ENCODE data around the gene GNS. TPM values are rescaled to one million over a fixed set of nuclear protein-coding genes. Genes with fewer than 3 reads are reported as not detected.

GNS gene
- polyA plus RNA-seq, 1 donor from 2014 or later, result 39.0 TPM

DNA sequence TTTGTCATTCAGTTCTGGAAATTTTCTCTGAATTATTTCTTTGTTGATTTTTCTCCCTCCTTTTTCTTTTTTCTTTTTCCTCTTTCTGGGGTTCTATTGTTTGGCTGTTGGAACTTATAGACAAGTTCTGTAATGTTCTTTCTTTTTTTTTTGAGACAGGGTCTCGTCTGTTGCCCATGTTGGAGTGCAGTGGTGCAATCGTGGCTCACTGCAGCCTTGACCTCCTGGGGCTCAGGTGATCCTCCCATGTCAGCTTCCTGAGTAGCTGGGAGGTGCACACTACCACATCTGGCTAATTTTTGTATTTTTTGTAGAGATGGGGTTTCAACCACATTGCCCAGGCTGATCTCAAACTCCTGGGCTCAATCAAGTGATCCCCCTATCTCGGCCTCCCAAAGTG lies 35.1 kb upstream of the GNS start:
- TF ChIP-seq EP300 (conservative IDR thresholded peaks at IDR 0.05; ENCODE audit: poor library complexity, severe bottlenecking), result no peak
- TF ChIP-seq TAF1 (IDR thresholded peaks at IDR 0.05; ENCODE audit: low read depth), result no peak
- TF ChIP-seq, protein P1, sequence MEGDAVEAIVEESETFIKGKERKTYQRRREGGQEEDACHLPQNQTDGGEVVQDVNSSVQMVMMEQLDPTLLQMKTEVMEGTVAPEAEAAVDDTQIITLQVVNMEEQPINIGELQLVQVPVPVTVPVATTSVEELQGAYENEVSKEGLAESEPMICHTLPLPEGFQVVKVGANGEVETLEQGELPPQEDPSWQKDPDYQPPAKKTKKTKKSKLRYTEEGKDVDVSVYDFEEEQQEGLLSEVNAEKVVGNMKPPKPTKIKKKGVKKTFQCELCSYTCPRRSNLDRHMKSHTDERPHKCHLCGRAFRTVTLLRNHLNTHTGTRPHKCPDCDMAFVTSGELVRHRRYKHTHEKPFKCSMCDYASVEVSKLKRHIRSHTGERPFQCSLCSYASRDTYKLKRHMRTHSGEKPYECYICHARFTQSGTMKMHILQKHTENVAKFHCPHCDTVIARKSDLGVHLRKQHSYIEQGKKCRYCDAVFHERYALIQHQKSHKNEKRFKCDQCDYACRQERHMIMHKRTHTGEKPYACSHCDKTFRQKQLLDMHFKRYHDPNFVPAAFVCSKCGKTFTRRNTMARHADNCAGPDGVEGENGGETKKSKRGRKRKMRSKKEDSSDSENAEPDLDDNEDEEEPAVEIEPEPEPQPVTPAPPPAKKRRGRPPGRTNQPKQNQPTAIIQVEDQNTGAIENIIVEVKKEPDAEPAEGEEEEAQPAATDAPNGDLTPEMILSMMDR (IDR thresholded peaks at IDR 0.05; ENCODE audit: poor library complexity, severe bottlenecking), result no peak
- no peak for TF ChIP-seq RAD21 (conservative IDR thresholded peaks at IDR 0.05)
- TF ChIP-seq, protein P2, sequence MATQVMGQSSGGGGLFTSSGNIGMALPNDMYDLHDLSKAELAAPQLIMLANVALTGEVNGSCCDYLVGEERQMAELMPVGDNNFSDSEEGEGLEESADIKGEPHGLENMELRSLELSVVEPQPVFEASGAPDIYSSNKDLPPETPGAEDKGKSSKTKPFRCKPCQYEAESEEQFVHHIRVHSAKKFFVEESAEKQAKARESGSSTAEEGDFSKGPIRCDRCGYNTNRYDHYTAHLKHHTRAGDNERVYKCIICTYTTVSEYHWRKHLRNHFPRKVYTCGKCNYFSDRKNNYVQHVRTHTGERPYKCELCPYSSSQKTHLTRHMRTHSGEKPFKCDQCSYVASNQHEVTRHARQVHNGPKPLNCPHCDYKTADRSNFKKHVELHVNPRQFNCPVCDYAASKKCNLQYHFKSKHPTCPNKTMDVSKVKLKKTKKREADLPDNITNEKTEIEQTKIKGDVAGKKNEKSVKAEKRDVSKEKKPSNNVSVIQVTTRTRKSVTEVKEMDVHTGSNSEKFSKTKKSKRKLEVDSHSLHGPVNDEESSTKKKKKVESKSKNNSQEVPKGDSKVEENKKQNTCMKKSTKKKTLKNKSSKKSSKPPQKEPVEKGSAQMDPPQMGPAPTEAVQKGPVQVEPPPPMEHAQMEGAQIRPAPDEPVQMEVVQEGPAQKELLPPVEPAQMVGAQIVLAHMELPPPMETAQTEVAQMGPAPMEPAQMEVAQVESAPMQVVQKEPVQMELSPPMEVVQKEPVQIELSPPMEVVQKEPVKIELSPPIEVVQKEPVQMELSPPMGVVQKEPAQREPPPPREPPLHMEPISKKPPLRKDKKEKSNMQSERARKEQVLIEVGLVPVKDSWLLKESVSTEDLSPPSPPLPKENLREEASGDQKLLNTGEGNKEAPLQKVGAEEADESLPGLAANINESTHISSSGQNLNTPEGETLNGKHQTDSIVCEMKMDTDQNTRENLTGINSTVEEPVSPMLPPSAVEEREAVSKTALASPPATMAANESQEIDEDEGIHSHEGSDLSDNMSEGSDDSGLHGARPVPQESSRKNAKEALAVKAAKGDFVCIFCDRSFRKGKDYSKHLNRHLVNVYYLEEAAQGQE (IDR thresholded peaks at IDR 0.05; ENCODE audit: borderline replicate concordance), result no peak
- no peak for TF ChIP-seq EZH2 (IDR thresholded peaks at IDR 0.05; ENCODE audit: borderline replicate concordance, insufficient read depth, low read length, poor library complexity, severe bottlenecking)
- TF ChIP-seq MXI1 (conservative IDR thresholded peaks at IDR 0.05; ENCODE audit: poor library complexity, severe bottlenecking), result no peak
- TF ChIP-seq POLR2AphosphoS5 (IDR thresholded peaks at IDR 0.05), result no peak
- TF ChIP-seq SMC3 (conservative IDR thresholded peaks at IDR 0.05; ENCODE audit: poor library complexity), result no peak
- H3K36me3 ChIP-seq (ENCODE audit: insufficient read depth, low read length), result no peaks in the 10 kb centered on the region
- no peak overlapping the region for H3K27ac ChIP-seq (ENCODE audit: low read length)
- no peaks in the 10 kb centered on the region for H3K27me3 ChIP-seq (ENCODE audit: insufficient read depth, low read depth, low read length)
- no peaks in the 10 kb centered on the region for H3K9me2 ChIP-seq (ENCODE audit: insufficient read depth, low read length)
- no peak overlapping the region for H3K4me2 ChIP-seq (ENCODE audit: low read length)
- no peak overlapping the region for H3K9ac ChIP-seq (ENCODE audit: low read length)
- H3K79me2 ChIP-seq (replicated peaks; ENCODE audit: insufficient read depth, low read length), result no peaks in the 10 kb centered on the region
- no peaks in the 10 kb centered on the region for H3K9me3 ChIP-seq (ENCODE audit: low read length)
- no peak overlapping the region for H2AFZ ChIP-seq (ENCODE audit: low read depth, low read length)
- no peak overlapping the region for H3K4me3 ChIP-seq (ENCODE audit: low read length)
- no peaks in the 10 kb centered on the region for H3F3A ChIP-seq (ENCODE audit: insufficient read depth, low read length, poor library complexity, severe bottlenecking)
- no peaks in the 10 kb centered on the region for H4K20me1 ChIP-seq (ENCODE audit: insufficient read depth)

DNA sequence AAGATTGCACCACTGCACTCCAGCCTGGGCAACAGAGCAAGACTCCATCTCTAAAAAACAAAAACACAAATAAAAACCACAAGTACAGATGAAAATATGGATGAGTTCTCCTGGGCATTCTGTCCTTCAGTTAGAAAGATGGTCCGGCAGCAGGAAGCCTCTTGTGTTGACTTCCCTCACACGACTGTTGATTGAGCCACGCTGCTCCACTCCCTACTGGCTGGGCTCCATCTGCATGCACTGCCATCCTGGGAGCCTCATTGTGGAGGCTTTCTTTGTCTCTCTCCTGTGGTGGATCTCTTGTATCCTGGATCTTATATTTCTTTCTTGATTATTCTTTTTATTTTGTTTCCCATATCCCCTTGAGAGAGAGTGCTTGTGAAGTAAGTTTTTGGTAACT lies 34.4 kb upstream of the GNS start:
- H2AFZ ChIP-seq (ENCODE audit: low read depth, low read length), result no peak overlapping the region
- no peaks in the 10 kb centered on the region for H3F3A ChIP-seq (ENCODE audit: insufficient read depth, low read length, poor library complexity, severe bottlenecking)
- H3K9me3 ChIP-seq (ENCODE audit: low read length), result no peaks in the 10 kb centered on the region
- H4K20me1 ChIP-seq (ENCODE audit: insufficient read depth), result no peaks in the 10 kb centered on the region
- no peaks in the 10 kb centered on the region for H3K27me3 ChIP-seq (ENCODE audit: insufficient read depth, low read depth, low read length)
- no peak overlapping the region for H3K9ac ChIP-seq (ENCODE audit: low read length)
- no peak overlapping the region for H3K4me3 ChIP-seq (ENCODE audit: low read length)
- H3K36me3 ChIP-seq (ENCODE audit: insufficient read depth, low read length), result no peaks in the 10 kb centered on the region
- H3K9me2 ChIP-seq (ENCODE audit: insufficient read depth, low read length), result no peaks in the 10 kb centered on the region
- TF ChIP-seq EP300 (conservative IDR thresholded peaks at IDR 0.05; ENCODE audit: poor library complexity, severe bottlenecking), result no peak
- no peak for TF ChIP-seq SMC3 (conservative IDR thresholded peaks at IDR 0.05; ENCODE audit: poor library complexity)
- TF ChIP-seq, protein P1 (IDR thresholded peaks at IDR 0.05; ENCODE audit: poor library complexity, severe bottlenecking), result no peak
- no peak for TF ChIP-seq RAD21 (conservative IDR thresholded peaks at IDR 0.05)
- no peak for TF ChIP-seq POLR2AphosphoS5 (IDR thresholded peaks at IDR 0.05)
- no peak for TF ChIP-seq MXI1 (conservative IDR thresholded peaks at IDR 0.05; ENCODE audit: poor library complexity, severe bottlenecking)
- TF ChIP-seq, protein P2 (IDR thresholded peaks at IDR 0.05; ENCODE audit: borderline replicate concordance), result no peak
- TF ChIP-seq EZH2 (IDR thresholded peaks at IDR 0.05; ENCODE audit: borderline replicate concordance, insufficient read depth, low read length, poor library complexity, severe bottlenecking), result no peak
- TF ChIP-seq TAF1 (IDR thresholded peaks at IDR 0.05; ENCODE audit: low read depth), result no peak
- no peak overlapping the region for H3K4me2 ChIP-seq (ENCODE audit: low read length)
- H3K27ac ChIP-seq (ENCODE audit: low read length), result no peak overlapping the region
- H3K79me2 ChIP-seq (replicated peaks; ENCODE audit: insufficient read depth, low read length), result no peaks in the 10 kb centered on the region
